Esophagus (tissue), 2 donors: ENCODE results near the gene NARF. TPM values are rescaled to one million over a fixed set of nuclear protein-coding genes. Genes with fewer than 3 reads are reported as not detected.
"Not testable (repeated sequence)": the region's sequence is repeated elsewhere in the genome, so short reads cannot be mapped to it uniquely, and the experiment has no call there.

Experiments
- H3K27ac ChIP-seq, 2 donors: one replicate each; pipeline ENCODE4 v1.5.1; 2013; ENCODE audit warnings: low read depth in 2 of 2, mild to moderate bottlenecking in 2 of 2, inconsistent platforms in 1 of 2, low read length in 1 of 2, moderate library complexity in 1 of 2
- H3K27me3 ChIP-seq, 2 donors: one replicate each; pipeline ENCODE4 v1.6.1; 2013; ENCODE audit warnings: low read length in 2 of 2, control low read depth in 1 of 2, mild to moderate bottlenecking in 1 of 2; ENCODE audit not compliant: insufficient read depth in 2 of 2, control insufficient read depth in 1 of 2
- H3K36me3 ChIP-seq, 2 donors: one replicate each; pipeline ENCODE4 v1.6.1; 2013; ENCODE audit warnings: low read length in 1 of 2; ENCODE audit not compliant: control insufficient read depth in 2 of 2, insufficient read depth in 2 of 2
- H3K4me1 ChIP-seq, 2 donors: one replicate each; pipeline ENCODE4 v1.6.1; 2013; ENCODE audit warnings: low read length in 1 of 2; ENCODE audit not compliant: control insufficient read depth in 2 of 2, insufficient read depth in 2 of 2
- H3K4me3 ChIP-seq, 2 donors: one replicate each; pipeline ENCODE4 v1.5.1; 2013; ENCODE audit warnings: low read length in 2 of 2, mild to moderate bottlenecking in 2 of 2, low read depth in 1 of 2, moderate library complexity in 1 of 2
- H3K9me3 ChIP-seq, 2 donors: one replicate each; pipeline ENCODE4 v1.6.1; 2013; ENCODE audit warnings: mild to moderate bottlenecking in 2 of 2, low read depth in 1 of 2, low read length in 1 of 2, moderate library complexity in 1 of 2; ENCODE audit not compliant: control insufficient read depth in 2 of 2, insufficient read depth in 1 of 2
- WGBS, 2 donors: extraction: QIAGEN DNeasy Blood & Tissue Kit; methylation state at CpG; one replicate each; pipeline ENCODE4 v1.1.7; 2013; 5-methylcytosine and 5-hydroxymethylcytosine counted together
- polyA plus RNA-seq, 2 donors: library from polyadenylated mRNA; stranded (reverse); fragments of 200-250 nt; gene quantifications; one replicate each; pipeline ENCODE4 v1.2.3, GENCODE V29; 2013
- donor health status: healthy with polysubstance abuse.
- donor health status: Bipolar disorder and iron deficiency.

NARF gene
- polyA plus RNA-seq, 2 donors: 31.1 to 53.3 TPM

DNA sequence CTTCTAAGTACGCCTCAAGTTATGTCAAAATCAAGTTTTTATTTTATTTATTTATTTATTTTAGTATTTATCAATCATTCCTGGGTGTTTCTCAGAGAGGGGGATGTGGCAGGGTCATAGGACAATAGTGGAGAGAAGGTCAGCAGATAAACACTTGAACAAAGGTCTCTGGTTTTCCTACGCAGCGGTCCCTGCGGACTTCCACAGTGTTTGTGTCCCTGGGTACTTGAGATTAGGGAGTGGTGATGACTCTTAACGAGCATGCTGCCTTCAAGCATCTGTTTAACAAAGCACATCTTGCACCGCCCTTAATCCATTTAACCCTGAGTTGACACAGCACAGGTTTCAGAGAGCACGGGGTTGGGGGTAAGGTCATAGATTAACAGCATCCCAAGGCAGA is 5.4 kb upstream of the NARF start:
- 77 to 84% methylated on average over 7 of the region's 7 CpGs for WGBS, 2 donors
- not testable (repeated sequence) for H3K27ac ChIP-seq, H3K4me3 ChIP-seq

DNA sequence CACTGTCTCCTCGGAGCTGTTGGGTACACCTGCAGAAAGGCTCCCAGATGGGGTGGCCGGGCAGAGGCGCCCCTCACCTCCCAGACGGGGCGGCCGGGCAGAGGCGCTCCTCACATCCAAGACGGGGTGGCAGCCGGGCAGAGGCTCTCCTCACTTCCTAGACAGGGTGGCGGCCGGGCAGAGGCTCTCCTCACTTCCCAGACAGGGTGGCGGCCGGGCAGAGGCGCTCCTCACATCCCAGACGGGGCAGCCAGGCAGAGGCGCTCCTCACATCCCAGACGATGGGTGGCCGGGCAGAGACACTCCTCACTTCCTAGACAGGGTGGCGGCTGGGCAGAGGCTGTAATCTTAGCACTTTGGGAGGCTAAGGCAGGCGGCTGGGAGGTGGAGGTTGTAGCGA is 4.8 kb upstream of the NARF start:
- not testable (repeated sequence) for H3K9me3 ChIP-seq, H3K27me3 ChIP-seq, H3K27ac ChIP-seq, H3K4me3 ChIP-seq, H3K36me3 ChIP-seq
- peaks cover 4 to 13% of the 10 kb centered on the region in 2 donors for H3K4me1 ChIP-seq
- 94 to 96% methylated on average over 21 of the region's 21 CpGs for WGBS, 2 donors

More for the DNA sequence above, 5.4 kb upstream of the NARF start:
- peaks cover 4 to 13% of the 10 kb centered on the region in 2 donors for H3K4me1 ChIP-seq
- H3K36me3 ChIP-seq, H3K27me3 ChIP-seq, H3K9me3 ChIP-seq: not testable (repeated sequence)

DNA sequence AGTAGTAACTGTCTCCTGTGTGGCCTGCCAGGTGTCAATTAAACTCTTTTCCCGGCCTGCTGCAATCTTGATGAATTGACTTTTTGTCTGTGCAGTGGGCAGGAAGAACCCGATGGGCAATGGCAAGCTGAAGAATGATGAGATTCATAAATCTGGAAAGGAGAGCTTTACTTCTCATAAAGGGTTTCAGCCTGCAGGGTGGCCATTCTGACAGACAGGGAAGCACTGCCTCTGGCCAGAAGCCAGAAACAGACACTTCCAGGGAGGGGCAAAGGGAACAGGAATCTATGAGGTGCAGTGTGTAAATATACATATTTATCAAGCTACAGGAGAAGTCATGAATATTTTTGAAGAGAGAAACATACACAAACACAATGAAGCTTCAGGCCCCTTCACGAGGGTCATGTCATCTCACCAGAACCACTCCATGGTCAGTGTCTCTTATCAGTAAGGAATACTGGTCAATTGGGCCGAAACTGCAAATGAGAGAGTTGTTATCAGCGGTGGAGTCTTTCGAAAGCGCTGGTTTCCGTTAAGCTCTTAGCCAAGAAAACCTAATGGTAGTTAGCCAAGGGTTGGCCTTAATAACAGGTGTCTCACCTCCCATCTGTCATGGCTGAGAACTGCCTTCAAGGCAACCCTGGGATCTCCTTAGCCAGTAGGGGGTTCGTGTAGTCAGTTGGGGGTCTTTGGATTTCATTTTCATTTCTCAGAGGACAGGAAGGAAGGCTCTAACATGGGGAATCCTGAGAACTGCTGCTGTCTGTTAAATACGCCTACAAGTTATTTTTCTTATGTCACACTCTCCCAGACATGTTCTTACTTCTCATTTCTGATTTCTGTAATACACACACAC is 1.2 kb upstream of the NARF start:
- peak overlapping the region in 1 of 2 donors; percentile 67 for H3K4me3 ChIP-seq
- peaks cover 0 to 8% of the 10 kb centered on the region in 2 donors for H3K4me1 ChIP-seq
- no peaks in the 10 kb centered on the region for H3K9me3 ChIP-seq
- peaks cover 0 to 11% of the 10 kb centered on the region in 2 donors for H3K36me3 ChIP-seq
- WGBS, 2 donors: 49 to 67% methylated on average over 10 of the region's 10 CpGs
- H3K27me3 ChIP-seq: no peaks in the 10 kb centered on the region
- peak overlapping the region; percentile 94 to 100 for H3K27ac ChIP-seq

DNA sequence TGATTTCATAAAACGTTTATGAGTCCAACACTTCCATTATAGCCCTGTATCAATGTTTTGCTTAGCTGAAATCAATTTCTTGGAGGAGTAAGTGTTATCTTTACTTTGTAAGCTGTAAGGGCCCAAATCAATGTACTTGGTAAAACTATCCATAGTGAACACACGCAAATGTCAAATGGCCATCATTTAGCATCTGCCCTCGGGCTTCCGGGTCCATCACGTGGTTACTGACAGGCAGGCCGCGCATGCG is 687 bp upstream of the NARF start:
- H3K36me3 ChIP-seq: peaks cover 0 to 17% of the 10 kb centered on the region in 2 donors
- H3K4me1 ChIP-seq: peaks cover 0 to 8% of the 10 kb centered on the region in 2 donors
- H3K4me3 ChIP-seq: peak overlapping the region; percentile 67 to 83
- 0% methylated on average over 8 of the region's 8 CpGs for whole genome bisulfite sequencing, 2 donors
- no peaks in the 10 kb centered on the region for H3K9me3 ChIP-seq
- H3K27ac ChIP-seq: peak overlapping the region; percentile 100
- no peaks in the 10 kb centered on the region for H3K27me3 ChIP-seq

GRCh38 chr17:82458885-82459424 is 414 bp downstream of the NARF start:
- no peaks in the 10 kb centered on the region for H3K27me3 ChIP-seq
- peak overlapping the region; percentile 88 for H3K27ac ChIP-seq
- WGBS, 2 donors: 0% methylated on average over 59 to 62 of the region's 62 CpGs
- H3K36me3 ChIP-seq: peaks cover 3 to 24% of the 10 kb centered on the region in 2 donors
- H3K4me3 ChIP-seq: peak overlapping the region; percentile 76 to 92
- peaks cover 0 to 8% of the 10 kb centered on the region in 2 donors for H3K4me1 ChIP-seq
- no peaks in the 10 kb centered on the region for H3K9me3 ChIP-seq

DNA sequence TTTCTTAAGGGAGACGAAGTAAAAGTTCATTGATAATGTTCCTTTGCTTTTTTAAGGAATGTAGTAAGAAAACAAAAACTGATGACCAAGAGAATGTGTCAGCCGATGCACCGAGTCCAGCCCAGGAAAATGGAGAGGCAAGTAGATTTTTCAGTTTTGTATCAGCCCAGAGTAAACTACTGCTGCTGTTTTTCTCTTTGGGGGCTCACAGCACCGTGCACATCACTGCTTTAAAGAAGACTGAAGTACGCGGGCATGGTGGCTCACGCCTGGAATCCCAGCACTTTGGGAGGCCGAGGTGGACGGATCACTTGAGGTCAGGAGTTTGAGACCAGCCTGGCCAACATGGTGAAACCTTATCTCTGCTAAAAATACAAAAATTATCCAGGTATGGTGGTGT is 1.4 kb downstream of the NARF start:
- not testable (repeated sequence) for H3K9me3 ChIP-seq, H3K4me3 ChIP-seq, H3K27me3 ChIP-seq, H3K27ac ChIP-seq, H3K4me1 ChIP-seq
- peaks cover 3 to 34% of the 10 kb centered on the region in 2 donors for H3K36me3 ChIP-seq
- 90 to 96% methylated on average over 9 of the region's 9 CpGs for WGBS, 2 donors

GRCh38 chr17:82461827-82462524 is 3.4 kb downstream of the NARF start:
- Histone ChIP-seq H3K9me3 (no peaks in the 10 kb centered on the region), H3K27ac (no peak overlapping the region), H3K4me1 (peaks cover 0 to 8% of the 10 kb centered on the region in 2 donors), H3K4me3 (no peak overlapping the region), H3K36me3 (peaks cover 3 to 45% of the 10 kb centered on the region in 2 donors), H3K27me3 (no peaks in the 10 kb centered on the region)
- WGBS, 2 donors: 68 to 82% methylated on average over 10 of the region's 10 CpGs

- H3K27me3 ChIP-seq: no peaks in the 10 kb centered on the region
- H3K36me3 ChIP-seq: peaks cover 3 to 46% of the 10 kb centered on the region in 2 donors
- no peaks in the 10 kb centered on the region for H3K9me3 ChIP-seq
- peaks cover 0 to 4% of the 10 kb centered on the region in 2 donors for H3K4me1 ChIP-seq
- H3K4me3 ChIP-seq: no peak overlapping the region
- 82 to 86% methylated on average over 6 of the region's 6 CpGs for WGBS, 2 donors
- H3K27ac ChIP-seq: no peak overlapping the region
Measured at GRCh38 chr17:82463391-82463790, 4.8 kb downstream of the NARF start.

DNA sequence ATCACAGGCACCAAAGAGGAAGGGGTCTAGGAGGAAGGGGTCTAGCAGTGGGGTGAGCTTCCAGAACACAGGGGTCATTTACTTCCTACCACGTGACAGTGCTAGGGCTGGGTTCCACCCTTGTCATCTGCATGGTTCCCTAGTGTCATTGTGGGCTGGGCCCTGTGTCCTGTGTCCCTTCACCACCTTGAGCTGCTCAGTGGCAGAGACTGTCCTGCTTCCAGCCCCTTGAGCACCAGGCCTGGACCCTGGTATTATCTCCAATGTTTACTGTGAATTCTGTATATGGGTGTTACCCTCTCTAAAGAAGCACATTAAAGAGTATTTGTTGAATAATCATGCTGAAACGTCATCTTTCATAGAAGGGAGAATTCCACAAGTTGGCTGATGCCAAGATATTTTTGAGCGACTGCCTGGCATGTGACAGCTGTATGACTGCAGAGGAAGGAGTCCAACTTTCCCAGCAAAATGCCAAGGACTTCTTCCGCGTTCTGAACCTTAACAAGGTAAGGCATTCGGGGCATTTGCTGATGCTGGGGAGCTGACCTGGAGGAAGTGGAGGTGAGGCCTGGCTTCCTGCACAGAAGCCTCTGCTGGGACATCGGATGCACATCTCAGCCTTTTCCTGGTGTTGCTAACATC is 5.5 kb downstream of the NARF start:
- peaks cover 0 to 4% of the 10 kb centered on the region in 2 donors for H3K4me1 ChIP-seq
- no peak overlapping the region for H3K27ac ChIP-seq
- 61 to 65% methylated on average over 7 of the region's 7 CpGs for WGBS, 2 donors
- no peaks in the 10 kb centered on the region for H3K9me3 ChIP-seq
- no peak overlapping the region for H3K4me3 ChIP-seq
- H3K27me3 ChIP-seq: no peaks in the 10 kb centered on the region
- H3K36me3 ChIP-seq: peaks cover 3 to 49% of the 10 kb centered on the region in 2 donors
